H1 (cell line): Measurements from ENCODE around the gene C9orf50. TPM values are rescaled to one million over a fixed set of nuclear protein-coding genes. Genes with fewer than 3 reads are reported as not detected.
A peak's percentile ranks its signal among the peaks of the same experiment; 100 is the strongest.

Experiments used
- CTCF ChIA-PET: fragments of 300-600 bp; sonication (Branson Sonifier 250); formaldehyde crosslinking; loops from one replicate; lab custom pipeline; 2021; ENCODE audit not compliant: partially characterized antibody; lab: Charles Lee
- POLR2A ChIA-PET: fragments of 300-600 bp; sonication (Branson Sonifier 250); formaldehyde crosslinking; loops from one replicate; lab custom pipeline; 2021; ENCODE audit warnings: inconsistent platforms; ENCODE audit not compliant: partially characterized antibody; lab: Charles Lee
- DNase-seq, 2 experiments: peaks; one replicate each; pipeline versions ENCODE4 v3.0.0 to v3.0.0-alpha.2; 2010 to 2022; ENCODE audit warnings: low spot score in 2 of 2, low read depth in 1 of 2, mixed read lengths in 1 of 2
- FAIRE-seq: peaks from 2 replicates; lab custom pipeline; 2011; peaks lifted over from hg19 to GRCh38; lab: Jason Lieb, UNC
- H2AFZ ChIP-seq: 2 replicates; pipeline ENCODE4 v1.8.1; 2012; ENCODE audit warnings: low read length, inconsistent platforms
- H2AK5ac ChIP-seq: 2 replicates; pipeline ENCODE4 v1.6.1; 2013; ENCODE audit warnings: low read depth, low read length
- H2BK120ac ChIP-seq: replicated peaks from 2 replicates; pipeline ENCODE3; 2013; ENCODE audit warnings: low read depth, low read length, inconsistent platforms
- H2BK12ac ChIP-seq: 2 replicates; pipeline ENCODE4 v1.6.1; 2013; ENCODE audit warnings: low read depth, low read length
- H2BK15ac ChIP-seq: 2 replicates; pipeline ENCODE4 v1.6.1; 2013; ENCODE audit warnings: low read length
- H2BK20ac ChIP-seq: 2 replicates; pipeline ENCODE4 v1.6.1; 2013; ENCODE audit warnings: low read length
- H2BK5ac ChIP-seq: 2 replicates; pipeline ENCODE4 v1.6.1; 2013; ENCODE audit warnings: low read depth, low read length
- H3K14ac ChIP-seq: 2 replicates; pipeline ENCODE4 v1.6.1; 2013; ENCODE audit warnings: inconsistent platforms; ENCODE audit not compliant: insufficient read length
- H3K18ac ChIP-seq: 2 replicates; pipeline ENCODE4 v1.6.1; 2013; ENCODE audit warnings: low read length; ENCODE audit errors: extremely low read depth
- H3K23ac ChIP-seq: 2 replicates; pipeline ENCODE4 v1.6.1; 2013; ENCODE audit warnings: inconsistent platforms; ENCODE audit not compliant: insufficient read length
- H3K23me2 ChIP-seq: 2 replicates; pipeline ENCODE4 v1.6.1; 2013; ENCODE audit warnings: low read depth, low read length
- H3K27ac ChIP-seq: 2 replicates; pipeline ENCODE4 v1.6.1; 2011; ENCODE audit warnings: low read depth, low read length, inconsistent platforms
- H3K27me3 ChIP-seq, 4 experiments: replicated peaks in 1 of 4; 1 replicate in 1 of 4; 2 replicates in 3 of 4; pipeline versions ENCODE4 v1.6.1 to v1.8.1; 2011 to 2013; ENCODE audit warnings: low read length in 3 of 4, mild to moderate bottlenecking in 3 of 4, inconsistent platforms in 2 of 4, mixed read lengths in 2 of 4, moderate library complexity in 1 of 4; ENCODE audit not compliant: control insufficient read depth in 3 of 4, insufficient read depth in 3 of 4; ENCODE audit errors: extremely low read depth in 1 of 4
- H3K36me3 ChIP-seq, 4 experiments: 2 replicates each; pipeline versions ENCODE4 v1.6.1 to v1.8.1; 2011 to 2013; ENCODE audit warnings: mild to moderate bottlenecking in 4 of 4, low read length in 3 of 4, moderate library complexity in 2 of 4, control low read depth in 1 of 4, inconsistent platforms in 1 of 4; ENCODE audit not compliant: insufficient read depth in 4 of 4, control insufficient read depth in 2 of 4
- H3K4ac ChIP-seq: replicated peaks from 2 replicates; pipeline ENCODE3; 2013; ENCODE audit warnings: low read length, low read depth, mixed read lengths, inconsistent platforms; ENCODE audit not compliant: insufficient read length
- H3K4me1 ChIP-seq, 4 experiments: replicated peaks in 1 of 4; 1 replicate in 1 of 4; 2 replicates in 3 of 4; pipeline versions ENCODE4 v1.6.1 to v1.8.1; 2011 to 2013; ENCODE audit warnings: low read length in 3 of 4, inconsistent platforms in 2 of 4, mixed read lengths in 1 of 4; ENCODE audit not compliant: insufficient read depth in 4 of 4, control insufficient read depth in 3 of 4
- H3K4me2 ChIP-seq, 2 experiments: 2 replicates each; pipeline versions ENCODE4 v1.6.1 to v1.8.1; 2011 to 2013; ENCODE audit warnings: low read depth in 2 of 2, low read length in 2 of 2, control low read depth in 1 of 2, inconsistent platforms in 1 of 2, mild to moderate bottlenecking in 1 of 2; ENCODE audit not compliant: insufficient read depth in 1 of 2
- H3K4me3 ChIP-seq, 4 experiments: fragments of 200-600, 300-600 bp in 1 of 4; sonication (generic), shearing (Covaris generic), sonication (Bioruptor Twin) in 1 of 4; 2 replicates each; pipeline versions ENCODE4 v1.5.1 to v1.8.1; 2011 to 2016; ENCODE audit warnings: low read length in 4 of 4, low read depth in 3 of 4, control low read depth in 2 of 4, inconsistent platforms in 2 of 4, mild to moderate bottlenecking in 2 of 4, mixed read lengths in 1 of 4, moderate library complexity in 1 of 4; ENCODE audit not compliant: insufficient read depth in 2 of 4; ENCODE audit errors: extremely low read depth in 1 of 4
- H3K56ac ChIP-seq: replicated peaks from 2 replicates; pipeline ENCODE3; 2013; ENCODE audit warnings: low read depth, mild to moderate bottlenecking, mixed read lengths, low read length, inconsistent platforms; ENCODE audit not compliant: insufficient read length
- H3K79me1 ChIP-seq: 2 replicates; pipeline ENCODE4 v1.6.1; 2013; ENCODE audit warnings: low read depth, low read length, control low read depth
- H3K79me2 ChIP-seq, 2 experiments: 2 replicates each; pipeline versions ENCODE4 v1.6.1 to v1.8.1; 2012 to 2013; ENCODE audit warnings: low read length in 2 of 2, mild to moderate bottlenecking in 2 of 2, inconsistent platforms in 1 of 2; ENCODE audit not compliant: insufficient read depth in 2 of 2, control insufficient read depth in 1 of 2
- H3K9ac ChIP-seq, 4 experiments: replicated peaks in 1 of 4; 1 replicate in 1 of 4; 2 replicates in 3 of 4; pipeline versions ENCODE4 v1.6.1 to v1.8.1; 2011 to 2013; ENCODE audit warnings: low read depth in 3 of 4, low read length in 3 of 4, control low read depth in 2 of 4, mild to moderate bottlenecking in 2 of 4, moderate library complexity in 2 of 4, inconsistent platforms in 1 of 4; ENCODE audit errors: extremely low read depth in 1 of 4
- H3K9me3 ChIP-seq, 2 experiments: 2 replicates each; pipeline versions ENCODE4 v1.6.1 to v1.8.1; 2012 to 2013; ENCODE audit warnings: mild to moderate bottlenecking in 2 of 2, moderate library complexity in 2 of 2, control low read depth in 1 of 2, inconsistent platforms in 1 of 2, low read depth in 1 of 2, low read length in 1 of 2, mixed read lengths in 1 of 2; ENCODE audit not compliant: insufficient read depth in 2 of 2
- H4K20me1 ChIP-seq, 2 experiments: replicated peaks in 1 of 2; 2 replicates each; pipeline versions ENCODE3 to v1.8.1; 2011 to 2013; ENCODE audit warnings: inconsistent platforms in 2 of 2, low read length in 2 of 2, mild to moderate bottlenecking in 1 of 2; ENCODE audit not compliant: insufficient read depth in 2 of 2, control insufficient read depth in 1 of 2
- H4K5ac ChIP-seq: 2 replicates; pipeline ENCODE4 v1.6.1; 2013; ENCODE audit warnings: low read length, low read depth, mixed read lengths, inconsistent platforms; ENCODE audit not compliant: insufficient read length
- H4K8ac ChIP-seq: 2 replicates; pipeline ENCODE4 v1.8.0; 2013; ENCODE audit warnings: mild to moderate bottlenecking, moderate library complexity, low read length, inconsistent platforms; ENCODE audit not compliant: insufficient read depth; ENCODE audit errors: extremely low read depth
- H4K91ac ChIP-seq: replicated peaks from 2 replicates; pipeline ENCODE3; 2013; ENCODE audit warnings: low read length, mixed read lengths, inconsistent platforms; ENCODE audit not compliant: insufficient read length
- CHD1 ChIP-seq: IDR thresholded peaks from 2 replicates; pipeline ENCODE4 v1.6.1; 2012; ENCODE audit warnings: low read depth, low read length, improper control_type of control experiment
- CTBP2 ChIP-seq: IDR thresholded peaks from 2 replicates; pipeline ENCODE4 v1.7.0; 2011; ENCODE audit warnings: borderline replicate concordance, mild to moderate bottlenecking, moderate library complexity, mixed read lengths, low read length; ENCODE audit not compliant: insufficient read depth, insufficient read length
- SIN3A ChIP-seq, 2 experiments: IDR thresholded peaks in 1 of 2; conservative IDR thresholded peaks in 1 of 2; 2 replicates each; pipeline ENCODE4 v1.6.1; 2011 to 2012; ENCODE audit warnings: low read length in 2 of 2, improper control_type of control experiment in 1 of 2, low read depth in 1 of 2, mild to moderate bottlenecking in 1 of 2
- SIRT6 ChIP-seq: IDR thresholded peaks from one replicate; pipeline ENCODE4 v1.7.1; 2012; ENCODE audit warnings: low read length, inconsistent platforms
- WGBS, 2 experiments: shearing (Covaris generic) in 1 of 2; methylation state at CpG; one replicate each; pipeline versions ENCODE4 v1.1.6 to v1.1.7; 2013 to 2015; ENCODE audit warnings: low lambda C conversion rate in 2 of 2, mixed read lengths in 2 of 2, inconsistent platforms in 1 of 2, low coverage in 1 of 2, missing lambda C conversion rate in 1 of 2; ENCODE audit not compliant: insufficient replicate concordance in 2 of 2, insufficient coverage in 1 of 2, insufficient read length in 1 of 2; ENCODE audit errors: extremely low coverage in 1 of 2, missing lambda C conversion rate in 1 of 2; 5-methylcytosine and 5-hydroxymethylcytosine counted together
- polyA plus RNA-seq, 7 experiments: library from polyadenylated mRNA; depleted of rRNA in 3 of 7; stranded (reverse) in 5 of 7; unstranded in 2 of 7; fragments of >200 nt in 5 of 7; fragments of 200-250 nt in 2 of 7; gene quantifications; 1 replicate in 5 of 7; 2 replicates in 1 of 7; 4 replicates in 1 of 7; pipeline versions ENCODE4 v1.2.1 to v1.2.3, GENCODE V29; 2011 to 2013; ENCODE audit warnings: missing spikeins in 2 of 7, mixed read lengths in 2 of 7
- total RNA-seq: library from RNA; stranded (reverse); fragmentation: NEBNext Ultra II Directional; extraction: Animal tissue kit (Norgen Biotek cat#: 25700); gene quantifications from 2 replicates; pipeline ENCODE4 v1.2.1, GENCODE V29; 2021

C9orf50 gene
- total and polyA plus RNA-seq, 2 of the 8 experiments (the other 6 are each of a cell fraction or from before 2014, with no cell fraction given): not detected

DNA sequence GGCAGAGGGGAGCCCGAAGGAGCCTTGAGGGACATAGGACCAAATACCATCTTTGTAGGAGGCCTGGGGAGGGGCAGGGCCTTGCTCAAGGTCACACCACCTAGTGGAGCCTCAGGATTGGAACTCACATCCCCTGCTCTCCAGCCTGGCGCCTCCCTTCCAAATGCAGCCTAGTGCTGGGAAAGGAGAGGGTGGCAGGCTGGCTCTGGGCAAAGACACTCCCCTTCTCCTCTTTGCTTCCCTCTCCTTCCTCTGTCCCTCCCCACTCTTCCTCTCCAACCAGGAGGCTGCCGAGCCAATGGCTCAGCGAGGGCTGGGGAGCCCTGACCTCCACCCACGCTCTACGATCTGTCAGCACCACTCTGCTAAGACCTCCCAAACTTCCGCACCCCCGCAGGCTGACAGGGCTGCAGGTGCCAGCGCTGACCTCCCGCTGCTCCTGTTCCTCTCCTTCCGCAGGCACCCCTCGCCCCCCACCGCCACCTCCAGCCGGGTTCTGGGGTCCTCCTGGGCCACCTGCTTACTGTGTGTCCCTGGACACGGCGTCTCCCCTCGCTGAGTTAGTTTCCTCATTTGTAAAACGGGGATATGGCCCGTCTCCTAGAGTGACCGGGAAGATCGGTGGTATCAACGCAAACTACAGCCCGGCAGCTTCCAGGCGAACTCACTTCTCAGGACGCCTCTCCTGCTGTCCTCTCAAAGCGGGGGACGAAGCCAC lies 52.9 kb downstream of the C9orf50 start:
- peak overlapping the region; percentile 34 for H4K5ac ChIP-seq
- H4K8ac ChIP-seq: no peak overlapping the region; the same call in 1 of the 2 replicates
- H3K4me2 ChIP-seq: peak overlapping the region; percentile 83 to 86
- no peak overlapping the region for H3K27ac ChIP-seq
- H3K23ac ChIP-seq: no peak overlapping the region
- no peak for FAIRE-seq
- peak overlapping the region; percentile 61; the same call in 1 of the 2 replicates for H2BK20ac ChIP-seq
- H2AFZ ChIP-seq: no peak overlapping the region
- H3K4ac ChIP-seq: no peak overlapping the region
- peak overlapping the region in 1 of 4 experiments; percentile 5; a peak in 2 of 7 replicates for H3K9ac ChIP-seq
- peak overlapping the region; percentile 60 for H3K18ac ChIP-seq
- H3K4me1 ChIP-seq: peaks cover 7 to 28% (median 17%) of the 10 kb centered on the region in 4 experiments
- no peaks in the 10 kb centered on the region for H3K79me1 ChIP-seq
- H3K56ac ChIP-seq: no peak overlapping the region
- 8% methylated on average over 22 of the region's 27 CpGs; no CpG with 5 or more reads in 1 of the 2 experiments for WGBS, 2 experiments
- no peak overlapping the region for H3K14ac ChIP-seq
- H2AK5ac ChIP-seq: no peak overlapping the region
- no peaks in the 10 kb centered on the region for H3K79me2 ChIP-seq
- H2BK12ac ChIP-seq: peak overlapping the region; percentile 27; the same call in 1 of the 2 replicates
- peak overlapping the region; percentile 63; the same call in 1 of the 2 replicates for H2BK5ac ChIP-seq
- peaks cover 12% of the 10 kb centered on the region for H3K23me2 ChIP-seq
- H2BK120ac ChIP-seq: no peak overlapping the region
- DNase-seq: peak in 1 of 2 experiments; percentile 67
- H4K20me1 ChIP-seq: no peaks in the 10 kb centered on the region
- H3K36me3 ChIP-seq: no peaks in the 10 kb centered on the region
- peaks cover 0 to 5% (median 1%) of the 10 kb centered on the region in 4 experiments; a peak in 2 of 7 replicates for H3K27me3 ChIP-seq
- peaks cover 0 to 3% of the 10 kb centered on the region in 2 experiments; a peak in 1 of 4 replicates for H3K9me3 ChIP-seq
- H2BK15ac ChIP-seq: peak overlapping the region; percentile 61; the same call in 1 of the 2 replicates
- ChIA-PET POLR2A (interaction anchor here (0.5 to 2.0 kb wide), 7 partner anchors 11 to 403 kb away, joined by 3 to 8 read pairs (median 3); no protein-coding TSS in a partner anchor), CTCF (interaction anchor here (0.7 to 7.2 kb wide), 7 partner anchors 9 to 215 kb away, joined by 3 to 37 read pairs (median 3); no protein-coding TSS in a partner anchor)
- no peak overlapping the region for H4K91ac ChIP-seq
- peak overlapping the region; percentile 29 to 63 (median 52) for H3K4me3 ChIP-seq
- TF ChIP-seq CTBP2 (peak; percentile 75), SIRT6 (no peak), CHD1 (no peak), SIN3A (conservative IDR thresholded peaks at IDR 0.05 in 1 of 2, IDR thresholded peaks at IDR 0.05 in 1 of 2; ENCODE audit: low read depth in 1 of 2, low read length in 2 of 2) (peak in 1 of 2 experiments; percentile 9; a peak in 1 of 4 replicates)
